Putamen (tissue), 1 donor: ENCODE data around the gene FBXO22.
"Not testable (repeated sequence)": the region's sequence is repeated elsewhere in the genome, so short reads cannot be mapped to it uniquely, and the experiment has no call there.

Source experiments
- DNase-seq: peaks from one replicate; pipeline ENCODE4 v3.0.0-alpha.2; 2016; ENCODE audit warnings: low spot score

FBXO22 gene

DNA sequence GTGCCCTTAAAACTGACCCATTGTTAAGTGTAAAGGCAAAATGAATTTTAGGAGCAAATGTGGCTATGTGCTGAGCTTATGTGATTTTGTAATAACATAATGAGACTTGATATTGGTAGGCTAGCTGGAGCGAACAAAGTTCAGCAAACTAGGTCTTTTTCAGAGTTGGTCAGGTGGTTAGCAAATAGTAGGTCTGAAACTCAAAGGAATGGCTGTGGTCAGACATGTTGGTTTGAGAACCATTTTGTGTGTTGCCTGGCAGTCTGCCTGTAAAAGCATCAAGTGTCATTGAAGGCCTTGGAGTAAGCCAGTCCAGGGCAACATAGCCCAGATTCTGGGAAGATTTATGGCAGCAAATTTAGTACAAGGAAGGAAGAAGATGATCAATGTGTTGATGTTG, 16.4 kb downstream of the FBXO22 start:
- no peak for DNase-seq

- no peak for DNase-seq
Observed at GRCh38 chr15:75921732-75922703, 18.3 kb downstream of the FBXO22 start.

DNA sequence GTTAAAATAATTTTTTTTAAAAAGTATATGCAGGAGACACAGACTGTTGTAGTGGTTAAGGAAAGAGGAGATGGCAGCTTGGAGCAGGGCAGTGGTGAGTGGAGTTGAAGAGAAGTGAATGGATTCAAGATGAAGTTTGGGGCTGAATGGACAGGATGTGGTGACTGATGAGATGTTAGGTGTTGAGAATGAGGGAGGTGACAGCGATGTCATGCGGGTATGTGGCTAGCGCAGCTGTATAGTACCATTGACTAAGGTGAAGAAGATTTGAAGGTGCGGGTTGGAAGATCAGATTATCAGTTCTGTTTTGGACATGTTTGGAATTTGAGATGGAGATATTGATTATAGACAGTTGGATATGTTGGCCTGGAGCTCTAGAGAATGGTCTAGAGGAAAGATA, 20.1 kb downstream of the FBXO22 start:
- no peak for DNase-seq

DNA sequence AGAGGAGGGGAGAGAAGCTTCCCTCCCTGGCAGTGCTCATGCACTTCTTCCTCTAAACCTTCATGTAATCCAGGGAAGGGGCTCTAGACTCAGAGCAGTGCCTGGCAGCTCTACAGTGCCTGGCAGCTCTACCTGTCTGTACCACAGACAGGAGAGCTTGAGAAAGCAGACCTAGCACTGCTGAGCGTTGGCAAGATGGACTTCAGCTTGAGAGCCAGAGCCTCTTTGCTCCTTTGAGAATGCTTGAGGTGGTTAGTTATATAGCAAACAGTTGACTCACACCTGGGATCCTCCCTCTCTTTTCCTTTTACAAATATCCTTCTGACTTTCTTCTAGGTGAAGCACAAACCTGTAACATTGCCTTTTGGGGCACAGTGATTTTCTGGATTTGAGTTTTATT, 20.9 kb downstream of the FBXO22 start:
- no peak for DNase-seq

GRCh38 chr15:75925440-75925839, 21.8 kb downstream of the FBXO22 start:
- DNase-seq = no peak

DNA sequence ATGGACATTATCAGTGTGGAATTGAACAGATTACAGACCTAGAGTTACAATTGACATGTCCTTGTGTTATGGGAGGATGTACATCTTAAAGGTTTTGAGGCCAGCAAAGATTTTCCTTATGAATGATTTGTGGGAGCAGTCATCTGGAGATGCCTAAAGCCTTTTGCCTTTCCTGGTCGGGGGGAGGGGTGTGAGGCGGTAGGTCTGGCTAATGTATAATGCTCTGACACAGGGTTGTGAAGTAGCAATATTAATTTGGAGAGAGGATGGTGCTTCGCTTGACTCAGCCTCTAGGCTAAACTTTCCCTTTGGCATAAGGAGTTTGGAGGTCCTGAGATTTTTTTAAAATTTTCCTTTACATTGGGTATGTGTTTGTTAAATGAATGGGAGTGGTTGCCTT, 23.3 kb downstream of the FBXO22 start:
- DNase-seq = no peak

DNA sequence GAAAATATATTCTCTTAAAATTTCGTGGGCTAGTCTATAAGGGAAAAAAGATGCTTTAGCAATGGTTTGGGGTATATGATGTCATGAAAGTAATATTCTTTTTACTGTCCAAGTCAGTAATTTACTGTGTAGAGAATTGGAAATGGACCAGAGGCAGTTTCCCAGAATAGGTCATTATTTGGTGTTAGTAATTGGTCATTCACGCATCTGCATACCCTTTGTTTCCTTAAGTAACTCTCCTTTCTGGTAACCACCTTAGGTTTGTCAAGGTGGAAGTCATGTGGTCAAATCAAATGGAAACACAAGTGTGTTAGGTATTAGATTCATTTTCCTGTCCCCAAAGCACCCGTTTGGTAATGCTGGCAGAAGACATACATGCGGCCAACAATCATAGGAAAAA, 23.9 kb downstream of the FBXO22 start:
- no peak for DNase-seq

GRCh38 chr15:75928680-75929608, 25.3 kb downstream of the FBXO22 start:
- no peak for DNase-seq

DNA sequence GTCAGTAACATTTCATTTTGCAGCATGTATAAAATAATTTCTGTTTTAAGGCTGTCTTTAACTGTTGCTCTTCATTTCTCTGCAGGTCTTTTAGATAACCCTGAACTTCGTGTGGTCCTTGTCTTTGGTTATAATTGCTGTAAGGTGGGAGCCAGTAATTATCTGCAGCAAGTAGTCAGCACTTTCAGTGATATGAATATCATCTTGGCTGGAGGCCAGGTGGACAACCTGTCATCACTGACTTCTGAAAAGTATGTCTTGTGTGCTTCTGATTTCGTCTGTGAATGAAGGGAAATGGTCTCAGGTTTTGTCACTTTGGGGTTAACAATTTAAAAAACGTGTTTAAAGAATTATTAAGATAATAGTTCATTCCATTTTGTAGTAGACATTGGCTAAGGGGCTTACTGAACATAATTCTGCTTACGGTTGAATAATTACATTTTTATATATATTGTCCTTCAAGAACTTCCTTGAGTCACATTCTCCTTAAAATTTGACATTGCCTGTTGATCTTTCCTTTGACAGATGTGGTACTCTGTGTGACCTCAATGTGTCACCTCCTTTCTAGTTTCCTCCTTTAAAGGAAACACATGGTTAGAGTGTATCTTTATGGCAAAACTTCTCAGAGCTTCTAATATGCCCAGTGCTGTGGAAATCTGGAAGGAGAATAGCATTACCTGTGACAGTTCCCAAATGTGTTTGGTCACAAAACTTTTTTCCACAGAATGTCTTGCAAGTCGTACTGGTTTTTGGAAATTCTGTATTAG, 26.3 kb downstream of the FBXO22 start:
- no peak for DNase-seq

DNA sequence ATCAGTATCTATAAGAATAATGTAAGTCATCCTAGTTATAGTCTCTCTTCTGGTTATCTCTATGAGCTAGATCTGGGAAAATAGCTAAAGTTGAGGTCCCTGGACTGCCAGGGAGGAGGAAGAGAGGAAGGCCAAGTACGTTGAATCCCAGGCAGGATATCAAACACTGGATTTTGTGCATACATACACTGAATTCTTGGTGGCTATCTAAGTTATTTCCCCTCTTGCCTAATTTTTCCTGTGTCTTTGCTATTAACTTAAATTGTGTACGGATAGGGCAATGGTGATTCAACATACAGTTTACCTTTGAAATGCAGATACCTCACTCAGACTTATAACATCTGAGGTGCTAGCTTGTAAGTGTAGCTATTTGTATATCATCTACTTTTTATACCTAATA, 27.2 kb downstream of the FBXO22 start:
- no peak for DNase-seq

DNA sequence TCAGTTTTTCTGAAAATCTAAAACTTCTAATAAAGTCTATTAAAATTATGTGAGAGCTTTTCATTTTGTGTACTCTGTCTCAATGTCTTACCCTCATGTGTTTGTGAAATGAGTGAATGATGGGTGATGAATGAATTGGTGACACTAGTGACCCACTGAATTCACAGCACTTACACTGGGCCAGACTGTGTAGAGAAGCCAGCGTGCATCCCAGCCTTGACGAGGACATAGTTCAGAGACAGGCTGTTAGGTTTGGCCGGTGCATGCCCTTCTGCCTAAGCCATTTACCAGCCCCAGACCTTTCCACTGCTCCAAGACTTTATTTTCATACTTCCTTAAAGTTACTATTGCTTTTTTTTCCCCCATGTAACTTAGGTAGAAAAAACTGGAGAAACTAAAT, 38.8 kb downstream of the FBXO22 start:
- no peak for DNase-seq

- DNase-seq = no peak
Observed at GRCh38 chr15:75943246-75943645, 39.6 kb downstream of the FBXO22 start.

DNA sequence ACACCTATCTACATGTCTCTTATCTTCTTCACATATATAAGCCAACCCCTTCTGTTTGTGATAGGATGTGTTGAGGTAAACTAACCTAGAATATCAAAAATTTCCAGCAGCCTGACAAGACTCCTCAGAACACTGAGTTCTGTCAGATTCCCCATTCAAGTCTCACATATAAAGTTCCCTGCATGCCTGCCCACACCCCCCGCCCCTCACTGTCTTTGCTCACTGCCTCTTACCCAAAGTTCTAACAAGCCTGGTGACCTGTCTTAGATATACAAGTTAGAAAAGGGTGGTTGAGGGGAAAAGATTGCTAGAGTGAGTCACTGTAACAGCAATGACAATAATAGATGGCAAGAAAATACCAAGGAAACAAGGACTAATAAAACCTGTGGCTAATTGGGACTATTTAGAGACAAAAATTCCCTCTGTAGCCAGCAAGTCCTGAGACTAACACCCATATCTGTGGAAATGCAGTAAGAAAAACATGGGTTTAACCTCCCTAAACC, 40.1 kb downstream of the FBXO22 start:
- no peak for DNase-seq

DNA sequence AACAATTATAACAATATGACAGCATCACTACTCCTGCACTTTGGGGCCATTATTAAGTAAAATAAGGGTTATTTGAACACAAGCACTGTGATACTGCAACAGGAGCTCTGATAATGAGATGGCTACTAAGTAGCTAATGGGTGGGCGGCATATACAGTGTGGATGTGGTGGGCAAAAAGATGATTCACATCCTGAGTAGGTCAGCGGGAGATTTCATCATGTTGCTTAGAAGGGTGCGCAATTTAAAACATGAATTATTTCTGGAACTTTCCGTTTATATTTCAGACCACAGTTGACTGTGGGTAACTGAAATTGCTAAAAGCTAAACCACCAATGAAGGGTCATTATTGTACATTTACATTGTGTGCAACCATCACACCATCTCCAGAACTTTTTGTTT, 42.3 kb downstream of the FBXO22 start:
- DNase-seq = no peak

GRCh38 chr15:75947092-75947491, 43.4 kb downstream of the FBXO22 start:
- DNase-seq = no peak

DNA sequence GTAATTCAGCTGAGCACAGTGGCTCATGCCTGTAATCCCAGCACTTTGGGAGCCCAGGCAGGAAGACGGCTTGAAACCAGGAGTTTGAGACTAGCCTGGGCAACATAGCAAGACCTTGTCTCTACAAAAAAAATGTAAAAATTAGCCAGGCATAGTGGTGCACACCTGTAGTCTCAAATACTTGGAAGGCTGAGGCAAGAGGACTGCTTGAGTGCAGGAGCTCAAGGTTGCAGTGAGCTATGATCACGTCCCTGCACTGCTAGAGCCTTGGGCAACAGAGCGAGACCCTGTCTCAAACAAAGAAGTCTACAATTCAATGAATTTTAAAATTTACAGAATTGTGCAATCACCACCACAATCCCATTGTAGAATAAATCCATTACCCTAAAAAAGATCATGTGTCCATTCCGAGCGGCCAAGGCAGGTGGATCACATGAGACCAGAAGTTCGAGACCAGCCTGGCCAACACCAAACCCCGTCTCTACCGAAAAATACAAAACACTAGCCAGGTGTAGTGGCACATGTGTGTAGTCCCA, 45.2 kb downstream of the FBXO22 start:
- DNase-seq = no peak

DNA sequence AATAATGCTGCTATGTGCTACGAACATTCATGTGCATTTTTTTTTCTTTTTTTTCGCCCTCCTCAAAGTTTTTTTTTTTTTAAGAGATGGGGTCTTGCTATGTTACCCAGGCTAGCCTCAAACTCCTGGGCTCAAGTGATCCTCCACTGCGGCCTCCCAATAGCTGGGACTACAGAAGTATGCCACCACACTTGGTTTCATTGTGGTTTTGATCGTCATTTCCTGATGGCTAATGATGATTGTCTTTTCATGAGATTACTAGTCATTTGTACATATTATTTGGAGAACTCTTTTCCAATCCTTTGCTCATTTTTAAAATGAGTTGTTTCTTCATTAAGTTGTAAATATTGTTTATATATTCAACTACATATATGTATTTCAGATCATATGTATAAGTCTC, 48.8 kb downstream of the FBXO22 start:
- DNase-seq = no peak

- no peak for DNase-seq
Observed at GRCh38 chr15:75955720-75956119, 52.0 kb downstream of the FBXO22 start.

- no peak for DNase-seq
Observed at GRCh38 chr15:75961331-75961730, 57.7 kb downstream of the FBXO22 start.

GRCh38 chr15:75966073-75966472, 62.4 kb downstream of the FBXO22 start:
- no peak for DNase-seq

- DNase-seq = not testable (repeated sequence)
Observed at GRCh38 chr15:75976766-75977165, 73.1 kb downstream of the FBXO22 start.
